Measurements from ENCODE around the gene B3GNT7.
"Not testable (repeated sequence)": the region's sequence is repeated elsewhere in the genome, so short reads cannot be mapped to it uniquely, and the experiment has no call there.

The B3GNT7 gene

GRCh38 chr2:231429901-231430300, 34.4 kb downstream of the B3GNT7 start:
- no peak overlapping the region for H3K4me3 ChIP-seq (ENCODE audit: control insufficient read depth, low read depth, low read length)
- no peak for TF ChIP-seq CTCF (IDR thresholded peaks at IDR 0.05; ENCODE audit: control insufficient read depth, insufficient read depth, low read depth, low read length, missing control alignments)
- DNase-seq (ENCODE audit: low read depth): no peak

GRCh38 chr2:231430437-231430836, 34.9 kb downstream of the B3GNT7 start:
- not testable (repeated sequence) for H3K4me3 ChIP-seq (ENCODE audit: control insufficient read depth, low read depth, low read length); DNase-seq (ENCODE audit: low read depth)

GRCh38 chr2:231431606-231432005, 36.1 kb downstream of the B3GNT7 start:
- TF ChIP-seq CTCF (IDR thresholded peaks at IDR 0.05; ENCODE audit: control insufficient read depth, insufficient read depth, low read depth, low read length, missing control alignments): no peak
- DNase-seq (ENCODE audit: low read depth): no peak
- no peak overlapping the region for H3K4me3 ChIP-seq (ENCODE audit: control insufficient read depth, low read depth, low read length)

- no peak for TF ChIP-seq CTCF (IDR thresholded peaks at IDR 0.05; ENCODE audit: control insufficient read depth, insufficient read depth, low read depth, low read length, missing control alignments)
- no peak for DNase-seq (ENCODE audit: low read depth)
- H3K4me3 ChIP-seq (ENCODE audit: control insufficient read depth, low read depth, low read length): no peak overlapping the region
Measured at GRCh38 chr2:231433990-231434389, 38.5 kb downstream of the B3GNT7 start.

GRCh38 chr2:231436957-231437356, 41.4 kb downstream of the B3GNT7 start:
- no peak overlapping the region for H3K4me3 ChIP-seq (ENCODE audit: control insufficient read depth, low read depth, low read length)
- DNase-seq (ENCODE audit: low read depth): no peak
- TF ChIP-seq CTCF (IDR thresholded peaks at IDR 0.05; ENCODE audit: control insufficient read depth, insufficient read depth, low read depth, low read length, missing control alignments): no peak

GRCh38 chr2:231449503-231450054, 54.1 kb downstream of the B3GNT7 start:
- TF ChIP-seq CTCF (IDR thresholded peaks at IDR 0.05; ENCODE audit: control insufficient read depth, insufficient read depth, low read depth, low read length, missing control alignments): no peak
- H3K4me3 ChIP-seq (ENCODE audit: control insufficient read depth, low read depth, low read length): no peak overlapping the region
- no peak for DNase-seq (ENCODE audit: low read depth)

- no peak for TF ChIP-seq CTCF (IDR thresholded peaks at IDR 0.05; ENCODE audit: control insufficient read depth, insufficient read depth, low read depth, low read length, missing control alignments)
- DNase-seq (ENCODE audit: low read depth): no peak
- H3K4me3 ChIP-seq (ENCODE audit: control insufficient read depth, low read depth, low read length): no peak overlapping the region
Measured at GRCh38 chr2:231450548-231450989, 55.1 kb downstream of the B3GNT7 start.

Measured in AG09309 (cell line).